Renal cortex interstitium (tissue), 11 donors: Measurements from ENCODE around the gene CERS1. TPM values are rescaled to one million over a fixed set of nuclear protein-coding genes. Genes with fewer than 3 reads are reported as not detected.
"Not testable (repeated sequence)": the region's sequence is repeated elsewhere in the genome, so short reads cannot be mapped to it uniquely, and the experiment has no call there.

Source experiments
- DNase-seq, 11 donors: peaks; one replicate each; pipeline ENCODE4 v3.0.0-alpha.2; 2013; ENCODE audit warnings: low read depth in 9 of 11, low spot score in 4 of 11; ENCODE audit errors: extremely low read depth in 1 of 11
- polyA plus RNA-seq, 3 donors: library from polyadenylated mRNA; unstranded; fragments of 120-200 nt; gene quantifications; one replicate each; pipeline ENCODE4 v1.2.1, GENCODE V29; 2013; ENCODE audit not compliant: insufficient read length in 3 of 3

CERS1 gene
- polyA plus RNA-seq, 3 donors, result 4.5 to 8.1 (median 7.2) TPM

DNA sequence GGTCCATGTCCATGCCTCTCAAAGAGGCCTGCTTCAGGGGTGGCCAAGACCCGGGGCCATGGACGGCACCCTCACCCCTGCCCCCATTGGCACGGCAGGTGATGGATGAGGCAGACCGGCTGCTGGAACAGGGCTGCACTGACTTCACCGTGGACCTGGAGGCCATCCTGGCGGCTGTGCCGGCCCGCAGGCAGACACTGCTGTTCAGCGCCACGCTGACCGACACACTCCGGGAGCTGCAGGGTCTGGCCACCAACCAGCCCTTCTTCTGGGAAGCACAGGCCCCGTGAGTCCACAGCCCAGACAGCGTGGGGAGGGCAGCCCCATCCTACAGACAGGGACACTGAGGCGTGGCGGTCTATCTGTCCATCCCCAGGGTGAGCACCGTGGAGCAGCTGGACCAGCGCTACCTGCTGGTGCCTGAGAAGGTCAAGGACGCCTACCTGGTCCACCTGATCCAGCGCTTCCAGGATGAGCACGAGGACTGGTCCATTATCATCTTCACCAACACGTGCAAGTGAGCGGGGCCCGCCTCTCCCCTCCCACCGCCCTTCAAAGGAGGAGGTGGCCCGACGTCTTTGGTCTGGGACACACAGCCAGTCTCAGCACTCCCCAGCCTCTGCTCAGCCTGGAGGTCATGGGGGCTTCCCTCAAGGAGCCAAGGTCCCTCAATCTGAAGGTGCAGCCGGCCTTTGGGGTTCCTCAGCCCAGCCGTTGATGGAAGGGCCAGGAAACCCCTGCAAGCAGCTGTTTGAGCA lies 26.4 kb upstream of the CERS1 start:
- DNase-seq, result no peak

GRCh38 chr19:18921593-18921992 lies 25.6 kb upstream of the CERS1 start:
- DNase-seq, result no peak

- DNase-seq, result no peak
These were observed 24.4 kb upstream of the CERS1 start for GRCh38 chr19:18920400-18920799.

GRCh38 chr19:18919900-18920214 lies 23.9 kb upstream of the CERS1 start:
- no peak for DNase-seq

GRCh38 chr19:18919086-18919899 lies 23.3 kb upstream of the CERS1 start, which contains the start of the genes COPE and DDX49:
Gene COPE, minus strand, starts transcription at chr19:18919387. Its CDS starts 39 bp downstream, at chr19:18919348.
Gene DDX49, plus strand, starts transcription at chr19:18919715. Its CDS starts 27 bp downstream, at chr19:18919742.
- DNase-seq, result peak; percentile 96 to 100 (median 99)

DNA sequence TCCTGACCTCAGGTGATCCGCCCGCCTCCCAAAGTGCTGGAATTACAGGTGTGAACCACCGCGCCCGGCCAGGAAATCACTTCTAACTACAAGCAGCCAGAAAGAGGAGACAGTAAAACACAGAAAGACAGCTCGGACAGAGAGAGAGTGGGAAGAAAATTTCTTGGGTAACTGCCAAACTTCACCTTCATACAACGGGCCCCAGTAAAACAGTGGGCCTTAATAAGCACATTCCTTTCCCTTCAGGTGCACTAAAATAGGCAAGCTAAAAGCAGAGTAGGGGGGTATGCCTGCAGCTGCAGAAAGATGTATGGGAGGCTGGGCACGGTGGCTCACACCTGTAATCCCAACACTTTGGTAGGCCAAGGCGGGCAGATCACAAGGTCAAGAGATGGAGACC lies 21.6 kb upstream of the CERS1 start:
- not testable (repeated sequence) for DNase-seq

DNA sequence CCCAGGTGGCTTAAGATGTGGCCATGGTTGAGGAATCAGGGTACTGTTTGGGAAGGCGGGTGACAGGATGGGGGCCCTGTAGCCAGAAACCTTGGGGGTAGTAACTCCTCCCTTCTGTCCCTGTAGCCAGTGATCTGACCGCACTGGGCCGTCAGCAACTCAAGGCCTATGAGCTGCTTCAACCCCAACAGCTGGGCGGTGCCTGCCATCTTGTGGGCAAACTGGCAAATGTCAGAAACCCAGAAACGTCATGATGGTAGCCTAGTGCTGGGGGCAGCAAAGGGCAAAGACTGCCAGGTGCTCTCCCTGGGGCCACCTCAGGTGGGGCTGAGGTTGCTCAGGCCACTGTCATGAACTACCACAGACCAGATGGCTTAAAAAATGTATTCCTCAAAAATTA lies 19.7 kb upstream of the CERS1 start:
- DNase-seq, result no peak

- no peak for DNase-seq
These were observed 17.5 kb upstream of the CERS1 start for GRCh38 chr19:18913466-18913865.

- DNase-seq, result no peak
These were observed 17.0 kb upstream of the CERS1 start for GRCh38 chr19:18912933-18913332.

DNA sequence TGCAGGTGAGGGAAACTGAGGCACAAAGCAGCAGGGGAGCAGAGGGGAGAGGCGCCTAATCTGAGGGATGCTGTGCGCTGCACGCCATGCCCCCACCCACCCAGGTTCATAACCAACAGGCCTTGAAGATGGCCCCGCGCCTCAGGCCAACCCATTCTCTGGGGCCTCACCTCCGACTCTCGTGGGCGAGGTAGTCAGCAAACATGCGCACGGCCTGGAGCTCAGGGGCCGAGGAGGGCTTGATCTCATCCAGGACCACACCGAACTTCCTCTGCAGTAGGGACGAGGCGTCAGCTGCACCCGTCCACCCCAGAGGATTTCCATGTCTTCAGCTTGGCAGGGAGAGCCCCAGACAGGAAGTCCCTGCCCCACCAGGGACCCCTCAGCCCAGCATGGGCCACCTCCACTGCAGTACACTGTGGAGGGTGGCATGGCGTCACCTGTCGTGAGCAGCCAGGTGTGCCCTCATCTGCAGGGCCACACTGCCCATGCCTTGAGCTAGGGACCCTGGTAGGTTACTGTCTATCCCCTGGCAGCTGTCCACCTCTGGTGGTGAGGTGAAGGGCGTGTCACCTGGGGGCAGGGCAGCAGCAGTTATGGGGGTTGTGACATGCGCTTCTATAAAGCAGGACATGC lies 15.0 kb upstream of the CERS1 start:
- no peak for DNase-seq

DNA sequence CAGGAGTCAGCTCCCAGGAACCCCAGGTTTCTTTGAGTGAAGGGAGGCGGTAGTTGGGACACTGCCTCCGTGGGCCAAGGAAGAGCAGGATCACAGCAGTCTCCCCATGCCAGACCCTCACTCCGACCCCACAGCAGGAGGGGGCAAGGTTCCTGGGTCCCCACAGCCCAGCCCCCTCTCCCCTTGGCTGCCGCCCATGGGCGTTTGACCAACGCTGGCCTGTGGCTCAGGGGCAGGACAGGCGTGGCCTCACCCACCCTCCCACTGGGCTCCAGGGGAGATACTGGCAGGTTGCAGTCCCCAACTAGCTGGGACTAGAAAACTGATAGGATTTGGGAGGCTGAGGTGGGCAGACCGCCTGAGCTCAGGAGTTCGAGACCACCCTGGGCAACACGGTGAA lies 14.1 kb upstream of the CERS1 start:
- no peak for DNase-seq

DNA sequence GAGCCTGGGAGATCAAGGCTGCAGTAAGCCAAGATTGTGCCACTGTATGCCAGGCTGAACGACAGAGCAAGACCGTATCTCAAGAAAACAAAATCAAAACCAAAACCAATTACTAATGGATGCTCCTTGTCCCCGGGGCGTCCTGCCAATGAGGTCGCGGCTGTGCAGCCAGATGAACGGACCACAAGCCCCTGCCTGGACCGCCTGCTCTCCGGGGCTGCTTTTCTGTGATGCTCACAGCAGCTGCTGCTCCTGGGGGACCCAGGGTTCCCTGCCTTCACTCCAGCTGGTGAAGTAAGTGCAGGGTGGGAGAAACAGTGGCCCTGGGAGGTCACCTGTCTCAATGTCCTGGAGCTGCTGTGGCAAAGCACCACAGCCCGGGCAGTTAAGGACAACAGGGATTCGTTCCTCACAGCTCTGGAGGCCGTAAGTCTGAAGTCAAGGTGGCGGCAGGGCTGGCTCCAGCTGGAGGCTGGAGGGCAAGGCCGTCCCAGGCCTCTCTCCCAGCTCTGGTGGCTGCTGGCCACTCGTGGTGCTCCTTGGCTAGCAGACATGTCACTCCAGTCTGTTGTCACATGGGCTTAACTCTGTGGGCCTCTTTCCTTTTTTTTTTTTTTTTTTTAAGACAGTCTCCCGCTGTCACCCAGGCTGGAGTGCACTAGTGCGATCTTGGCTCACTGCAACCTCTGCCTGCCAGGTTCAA lies 13.1 kb upstream of the CERS1 start:
- DNase-seq, result no peak

DNA sequence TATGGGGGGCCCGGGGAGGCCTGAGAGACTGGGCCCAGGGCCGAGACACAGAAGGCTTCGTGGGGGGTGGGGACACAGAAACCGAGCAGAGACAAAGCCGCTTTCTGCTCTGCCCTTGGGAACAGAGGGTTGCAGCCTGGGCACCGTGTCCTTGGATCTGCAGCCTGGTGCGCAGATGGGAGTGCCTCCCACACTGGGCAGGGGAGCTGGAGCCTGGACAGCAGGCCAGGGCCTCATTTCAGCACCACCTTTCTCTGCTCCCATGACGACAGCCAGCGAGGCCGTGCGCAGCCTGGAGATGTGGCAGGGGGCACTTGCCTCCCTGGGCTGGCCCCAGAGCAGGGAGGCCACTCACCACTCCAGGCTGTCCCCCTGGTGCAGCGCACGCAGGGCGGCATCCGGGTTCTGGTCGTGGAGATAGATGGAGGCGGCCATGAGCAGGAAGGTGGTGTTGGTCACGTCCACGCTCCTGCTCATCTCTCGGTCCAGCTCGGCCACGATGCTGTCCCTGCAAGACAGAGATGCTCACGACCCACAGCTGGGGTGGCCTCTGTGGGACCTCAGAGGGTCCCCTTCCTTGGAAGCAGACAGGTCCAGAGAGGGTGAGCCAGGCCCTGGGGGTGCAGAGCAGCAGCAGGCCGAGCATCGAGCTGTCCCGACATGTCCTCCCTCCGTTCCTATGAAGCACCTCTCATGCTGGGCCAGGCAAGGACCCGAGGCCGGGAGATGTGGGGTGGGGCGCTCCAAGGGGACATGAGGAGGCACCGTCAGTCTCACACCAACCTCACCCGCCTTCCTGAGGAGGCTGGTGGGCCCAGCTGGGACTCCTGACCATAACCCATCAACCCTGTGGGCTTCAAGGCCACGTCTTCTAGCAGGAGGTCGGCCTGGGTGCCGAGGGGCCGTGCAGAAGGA lies 10.9 kb upstream of the CERS1 start:
- no peak for DNase-seq

DNA sequence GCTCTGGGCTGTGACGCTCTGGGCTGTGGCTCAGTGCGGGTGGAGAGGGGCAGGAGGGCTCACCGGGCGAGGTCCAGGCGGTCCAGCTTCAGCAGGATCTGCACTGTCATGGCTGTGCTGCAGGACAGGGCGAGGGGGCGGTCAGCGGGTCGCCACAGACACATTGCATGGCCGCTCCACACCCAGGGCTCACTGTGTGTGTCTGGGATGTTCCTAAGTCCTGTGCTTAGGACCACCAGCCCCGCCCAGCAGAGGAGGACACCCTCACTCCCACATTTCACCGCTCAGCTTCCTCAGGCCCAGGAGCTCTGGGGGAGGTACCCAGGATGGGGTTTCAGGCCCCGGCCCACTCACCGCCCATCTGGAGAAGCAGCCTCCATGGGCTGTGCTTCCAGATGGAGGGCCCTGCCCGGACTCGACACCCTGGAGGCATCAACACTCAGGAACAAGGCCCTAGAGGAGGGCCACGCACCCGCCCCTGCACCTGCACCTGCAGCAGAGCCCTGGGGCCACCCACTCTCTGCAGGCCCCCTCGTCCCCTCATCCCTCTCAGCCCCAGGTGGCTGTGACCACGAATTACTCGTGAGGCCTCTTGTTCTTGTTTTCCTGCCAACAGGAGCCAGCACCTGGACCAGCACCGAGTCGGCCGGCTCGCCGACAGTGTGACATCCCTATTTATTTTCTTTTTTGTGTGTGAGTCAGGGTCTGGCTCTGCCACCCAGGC lies 9.7 kb upstream of the CERS1 start:
- no peak for DNase-seq

GRCh38 chr19:18905058-18905456 lies 9.1 kb upstream of the CERS1 start:
- DNase-seq, result no peak

DNA sequence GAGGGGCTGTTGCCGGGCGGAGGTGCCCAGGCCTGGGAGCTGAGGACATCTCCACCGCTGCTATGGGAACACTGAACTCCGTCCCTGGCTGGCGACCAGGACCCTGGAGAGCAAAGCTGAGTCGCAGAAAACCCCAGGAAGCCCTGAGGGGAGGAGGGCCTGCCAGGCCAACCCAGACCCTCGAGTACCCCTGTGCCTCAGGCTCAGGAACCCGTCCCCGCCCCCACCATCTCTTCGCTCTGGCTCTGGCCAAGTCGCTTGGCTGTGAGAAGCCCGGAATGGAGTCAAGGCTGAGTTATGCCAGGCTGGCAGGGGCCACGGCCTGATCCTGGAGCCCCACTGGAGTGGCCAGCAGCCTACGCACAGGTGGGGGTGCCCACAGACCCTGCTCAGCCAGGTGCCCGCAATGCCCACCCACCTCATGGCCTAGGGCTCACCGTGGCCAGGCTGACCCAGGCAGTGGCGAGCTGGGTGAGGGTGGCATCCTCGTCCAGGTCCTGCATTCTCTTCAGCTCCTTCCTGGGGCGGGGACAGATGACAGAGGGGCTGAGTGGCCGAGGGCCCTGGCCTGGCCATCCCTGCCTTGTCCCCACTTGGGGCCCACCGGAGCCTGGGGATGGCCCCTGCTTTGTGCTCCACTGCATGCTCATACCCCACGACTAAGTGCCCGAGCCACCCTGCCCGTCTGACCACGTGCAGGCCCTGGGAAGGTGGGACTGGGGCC lies 8.5 kb upstream of the CERS1 start:
- DNase-seq, result no peak
